Panc1 (cell line): Measurements from ENCODE around the gene CEMIP. TPM values are rescaled to one million over a fixed set of nuclear protein-coding genes. Genes with fewer than 3 reads are reported as not detected.

Experiments
- ATAC-seq: fragments of 200-7000 bp; cut with Tn5 transposase; 2 replicates; pipeline ENCODE4 v1.9.1; 2020; ENCODE audit warnings: mild to moderate bottlenecking, moderate library complexity
- BruUV-seq: library from RNA; stranded (reverse); fragments of 400-500 nt; replicated peaks from 2 replicates; lab custom pipeline; 2021; lab: Mats Ljungman, UMichigan
- CTCF ChIA-PET: fragments of 300-600 bp; sonication (Branson Sonifier 250); formaldehyde crosslinking; loops from one replicate; lab custom pipeline; 2022; ENCODE audit warnings: antibody characterized with exemption; lab: Charles Lee
- POLR2A ChIA-PET: fragments of 300-600 bp; sonication (Branson Sonifier 250); formaldehyde crosslinking; loops from one replicate; lab custom pipeline; 2022; ENCODE audit warnings: antibody characterized with exemption; lab: Charles Lee
- DNase-seq: peaks from one replicate; pipeline ENCODE4 v3.0.0-alpha.2; 2010; ENCODE audit warnings: low read depth, low spot score
- H3K27ac ChIP-seq: 2 replicates; pipeline ENCODE4 v1.5.1; 2011; ENCODE audit warnings: mild to moderate bottlenecking, low read length, inconsistent platforms
- H3K27me3 ChIP-seq: fragments of 200-500 bp; sonication (Bioruptor generic); 2 replicates; pipeline ENCODE4 v1.6.0; 2014; ENCODE audit warnings: low read length, inconsistent platforms; ENCODE audit not compliant: control insufficient read depth, insufficient read depth
- H3K36me3 ChIP-seq: fragments of 200-500 bp; sonication (Bioruptor generic); 2 replicates; pipeline ENCODE4 v1.5.1; 2014; ENCODE audit warnings: inconsistent platforms, mild to moderate bottlenecking, low read length, moderate library complexity; ENCODE audit not compliant: control insufficient read depth, insufficient read depth
- H3K4me1 ChIP-seq: 2 replicates; pipeline ENCODE4 v1.5.1; 2011; ENCODE audit warnings: inconsistent platforms, mild to moderate bottlenecking, low read length, moderate library complexity; ENCODE audit not compliant: control insufficient read depth, insufficient read depth
- H3K4me3 ChIP-seq, 2 experiments: 2 replicates each; pipeline ENCODE4 v1.5.1; 2011 to 2012; ENCODE audit warnings: low read depth in 2 of 2, low read length in 2 of 2, mild to moderate bottlenecking in 2 of 2, inconsistent platforms in 1 of 2, moderate library complexity in 1 of 2
- H3K9me3 ChIP-seq: fragments of 200-500 bp; sonication (Bioruptor generic); 2 replicates; pipeline ENCODE4 v1.5.1; 2014; ENCODE audit warnings: low read depth, mild to moderate bottlenecking, inconsistent platforms, low read length, moderate library complexity; ENCODE audit not compliant: control insufficient read depth, insufficient read depth
- POLR2AphosphoS5 ChIP-seq: IDR thresholded peaks from 2 replicates; pipeline ENCODE4 v1.6.1; 2012; ENCODE audit warnings: mild to moderate bottlenecking, low read depth, low read length, moderate library complexity
- SIN3A ChIP-seq: IDR thresholded peaks from 2 replicates; pipeline ENCODE4 v1.6.1; 2012; ENCODE audit warnings: low read depth, mild to moderate bottlenecking, low read length, moderate library complexity, borderline replicate concordance; ENCODE audit not compliant: insufficient read depth
- TCF7L2 ChIP-seq: IDR thresholded peaks from 2 replicates; pipeline ENCODE4 v1.6.1; 2011; ENCODE audit warnings: mild to moderate bottlenecking, low read depth, low read length, inconsistent platforms
- in situ Hi-C: cut with HindIII; loops from 2 replicates; pipeline ENCODE4 v1.10.0; 2016; ENCODE audit warnings: low sequenced_read_pairs, low pct_unique_long_range_greater_than_20kb
- intact Hi-C: fragments of 100-400 bp; cut with micrococcal nuclease; formaldehyde crosslinking; loops from one replicate; pipeline ENCODE4 v1.10.0; 2022; ENCODE audit not compliant: unreplicated experiment
- total RNA-seq: library from RNA; stranded (reverse); gene quantifications from one replicate; pipeline ENCODE4 v1.2.1, GENCODE V29; 2021; ENCODE audit not compliant: unreplicated experiment
- TF ChIP-seq, protein P1 (sequence below), 2 experiments: IDR thresholded peaks; 2 replicates each; pipeline ENCODE4 v1.6.1; 2011 to 2012; ENCODE audit warnings: low read depth in 2 of 2, control low read depth in 1 of 2, low read length in 1 of 2, mild to moderate bottlenecking in 1 of 2, moderate library complexity in 1 of 2; ENCODE audit not compliant: insufficient read depth in 1 of 2
- TF ChIP-seq, protein P2 (sequence below): fragments of 450-650 bp; IDR thresholded peaks from 2 replicates; pipeline ENCODE4 v1.5.1; 2017; ENCODE audit warnings: mild to moderate bottlenecking

CEMIP gene
- total RNA-seq, 1 experiment from 2014 or later = 0.46 TPM

DNA sequence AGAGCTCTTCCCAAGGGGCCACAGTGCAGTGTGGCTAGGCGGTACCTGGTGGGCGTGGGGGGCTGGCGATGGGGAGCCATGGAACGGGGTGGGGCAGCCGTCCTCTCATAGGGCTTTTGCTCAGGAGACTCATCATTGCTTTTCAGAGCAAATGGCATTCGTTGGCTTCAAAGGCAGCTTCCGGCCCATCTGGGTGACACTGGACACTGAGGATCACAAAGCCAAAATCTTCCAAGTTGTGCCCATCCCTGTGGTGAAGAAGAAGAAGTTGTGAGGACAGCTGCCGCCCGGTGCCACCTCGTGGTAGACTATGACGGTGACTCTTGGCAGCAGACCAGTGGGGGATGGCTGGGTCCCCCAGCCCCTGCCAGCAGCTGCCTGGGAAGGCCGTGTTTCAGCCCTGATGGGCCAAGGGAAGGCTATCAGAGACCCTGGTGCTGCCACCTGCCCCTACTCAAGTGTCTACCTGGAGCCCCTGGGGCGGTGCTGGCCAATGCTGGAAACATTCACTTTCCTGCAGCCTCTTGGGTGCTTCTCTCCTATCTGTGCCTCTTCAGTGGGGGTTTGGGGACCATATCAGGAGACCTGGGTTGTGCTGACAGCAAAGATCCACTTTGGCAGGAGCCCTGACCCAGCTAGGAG, 169.6 kb downstream of the CEMIP start:
- ChIA-PET POLR2A (interaction anchor here (0.6 kb wide), 2 partner anchors 30 to 477 kb away, joined by 5 to 6 read pairs; no protein-coding TSS in a partner anchor), CTCF (no interaction called here)
- no peak overlapping the region for H3K27ac ChIP-seq
- H3K4me3 ChIP-seq = no peak overlapping the region
- in situ Hi-C loops (no loop called here), intact Hi-C loops (no loop called here)
- no peaks in the 10 kb centered on the region for H3K4me1 ChIP-seq
- BruUV-seq = no TSS peak
- ATAC-seq (no peak), DNase-seq (no peak)
- no peaks in the 10 kb centered on the region for H3K36me3 ChIP-seq
- no peaks in the 10 kb centered on the region for H3K27me3 ChIP-seq
- TF ChIP-seq SIN3A (no peak), TCF7L2 (no peak), POLR2AphosphoS5 (no peak)
- TF ChIP-seq, protein P1, sequence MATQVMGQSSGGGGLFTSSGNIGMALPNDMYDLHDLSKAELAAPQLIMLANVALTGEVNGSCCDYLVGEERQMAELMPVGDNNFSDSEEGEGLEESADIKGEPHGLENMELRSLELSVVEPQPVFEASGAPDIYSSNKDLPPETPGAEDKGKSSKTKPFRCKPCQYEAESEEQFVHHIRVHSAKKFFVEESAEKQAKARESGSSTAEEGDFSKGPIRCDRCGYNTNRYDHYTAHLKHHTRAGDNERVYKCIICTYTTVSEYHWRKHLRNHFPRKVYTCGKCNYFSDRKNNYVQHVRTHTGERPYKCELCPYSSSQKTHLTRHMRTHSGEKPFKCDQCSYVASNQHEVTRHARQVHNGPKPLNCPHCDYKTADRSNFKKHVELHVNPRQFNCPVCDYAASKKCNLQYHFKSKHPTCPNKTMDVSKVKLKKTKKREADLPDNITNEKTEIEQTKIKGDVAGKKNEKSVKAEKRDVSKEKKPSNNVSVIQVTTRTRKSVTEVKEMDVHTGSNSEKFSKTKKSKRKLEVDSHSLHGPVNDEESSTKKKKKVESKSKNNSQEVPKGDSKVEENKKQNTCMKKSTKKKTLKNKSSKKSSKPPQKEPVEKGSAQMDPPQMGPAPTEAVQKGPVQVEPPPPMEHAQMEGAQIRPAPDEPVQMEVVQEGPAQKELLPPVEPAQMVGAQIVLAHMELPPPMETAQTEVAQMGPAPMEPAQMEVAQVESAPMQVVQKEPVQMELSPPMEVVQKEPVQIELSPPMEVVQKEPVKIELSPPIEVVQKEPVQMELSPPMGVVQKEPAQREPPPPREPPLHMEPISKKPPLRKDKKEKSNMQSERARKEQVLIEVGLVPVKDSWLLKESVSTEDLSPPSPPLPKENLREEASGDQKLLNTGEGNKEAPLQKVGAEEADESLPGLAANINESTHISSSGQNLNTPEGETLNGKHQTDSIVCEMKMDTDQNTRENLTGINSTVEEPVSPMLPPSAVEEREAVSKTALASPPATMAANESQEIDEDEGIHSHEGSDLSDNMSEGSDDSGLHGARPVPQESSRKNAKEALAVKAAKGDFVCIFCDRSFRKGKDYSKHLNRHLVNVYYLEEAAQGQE (IDR thresholded peaks at IDR 0.05; ENCODE audit: insufficient read depth in 1 of 2, low read depth in 2 of 2, low read length in 1 of 2) = no peak
- TF ChIP-seq, protein P2, sequence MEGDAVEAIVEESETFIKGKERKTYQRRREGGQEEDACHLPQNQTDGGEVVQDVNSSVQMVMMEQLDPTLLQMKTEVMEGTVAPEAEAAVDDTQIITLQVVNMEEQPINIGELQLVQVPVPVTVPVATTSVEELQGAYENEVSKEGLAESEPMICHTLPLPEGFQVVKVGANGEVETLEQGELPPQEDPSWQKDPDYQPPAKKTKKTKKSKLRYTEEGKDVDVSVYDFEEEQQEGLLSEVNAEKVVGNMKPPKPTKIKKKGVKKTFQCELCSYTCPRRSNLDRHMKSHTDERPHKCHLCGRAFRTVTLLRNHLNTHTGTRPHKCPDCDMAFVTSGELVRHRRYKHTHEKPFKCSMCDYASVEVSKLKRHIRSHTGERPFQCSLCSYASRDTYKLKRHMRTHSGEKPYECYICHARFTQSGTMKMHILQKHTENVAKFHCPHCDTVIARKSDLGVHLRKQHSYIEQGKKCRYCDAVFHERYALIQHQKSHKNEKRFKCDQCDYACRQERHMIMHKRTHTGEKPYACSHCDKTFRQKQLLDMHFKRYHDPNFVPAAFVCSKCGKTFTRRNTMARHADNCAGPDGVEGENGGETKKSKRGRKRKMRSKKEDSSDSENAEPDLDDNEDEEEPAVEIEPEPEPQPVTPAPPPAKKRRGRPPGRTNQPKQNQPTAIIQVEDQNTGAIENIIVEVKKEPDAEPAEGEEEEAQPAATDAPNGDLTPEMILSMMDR = no peak
- no peaks in the 10 kb centered on the region for H3K9me3 ChIP-seq

DNA sequence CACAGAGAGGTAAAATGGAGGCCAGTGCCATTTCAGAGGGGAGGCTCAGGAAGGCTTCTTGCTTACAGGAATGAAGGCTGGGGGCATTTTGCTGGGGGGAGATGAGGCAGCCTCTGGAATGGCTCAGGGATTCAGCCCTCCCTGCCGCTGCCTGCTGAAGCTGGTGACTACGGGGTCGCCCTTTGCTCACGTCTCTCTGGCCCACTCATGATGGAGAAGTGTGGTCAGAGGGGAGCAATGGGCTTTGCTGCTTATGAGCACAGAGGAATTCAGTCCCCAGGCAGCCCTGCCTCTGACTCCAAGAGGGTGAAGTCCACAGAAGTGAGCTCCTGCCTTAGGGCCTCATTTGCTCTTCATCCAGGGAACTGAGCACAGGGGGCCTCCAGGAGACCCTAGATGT, 170.6 kb downstream of the CEMIP start:
- H3K27ac ChIP-seq = no peak overlapping the region
- TF ChIP-seq SIN3A = no peak
- no peak for TF ChIP-seq TCF7L2
- TF ChIP-seq, protein P2 = no peak
- TF ChIP-seq, protein P1 (IDR thresholded peaks at IDR 0.05; ENCODE audit: insufficient read depth in 1 of 2, low read depth in 2 of 2, low read length in 1 of 2) = no peak
- no peak for TF ChIP-seq POLR2AphosphoS5
- ATAC-seq (no peak), DNase-seq (no peak)
- no peak overlapping the region for H3K4me3 ChIP-seq
- POLR2A ChIA-PET = no interaction called here
- intact Hi-C loops (no loop called here), in situ Hi-C loops (no loop called here)
- no peaks in the 10 kb centered on the region for H3K27me3 ChIP-seq
- H3K36me3 ChIP-seq = no peaks in the 10 kb centered on the region
- no peaks in the 10 kb centered on the region for H3K4me1 ChIP-seq
- H3K9me3 ChIP-seq = no peaks in the 10 kb centered on the region
- BruUV-seq = no TSS peak
- CTCF ChIA-PET = no interaction called here
